ENCODE results near the gene TRIM63.

DNA sequence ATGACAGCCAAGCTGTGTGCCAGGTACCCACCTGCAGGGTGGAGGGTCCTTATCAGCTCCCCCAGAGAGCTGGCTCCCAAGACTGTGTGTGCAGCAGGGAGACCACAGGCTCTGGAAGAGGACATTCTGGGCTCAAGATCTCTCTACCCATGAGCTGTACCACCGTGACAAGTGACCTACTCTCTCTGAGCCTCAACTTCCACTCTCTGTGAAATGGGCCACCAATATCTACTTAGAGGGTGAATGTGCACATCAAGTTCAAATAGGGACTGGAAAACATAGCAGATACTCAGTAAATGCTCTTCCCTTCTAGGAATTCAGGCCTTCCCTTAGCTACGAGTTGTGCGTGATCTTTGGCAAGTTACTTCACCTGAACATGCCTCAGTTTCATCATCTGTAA lies 23.0 kb downstream of the TRIM63 start:
- TF ChIP-seq, protein P1, sequence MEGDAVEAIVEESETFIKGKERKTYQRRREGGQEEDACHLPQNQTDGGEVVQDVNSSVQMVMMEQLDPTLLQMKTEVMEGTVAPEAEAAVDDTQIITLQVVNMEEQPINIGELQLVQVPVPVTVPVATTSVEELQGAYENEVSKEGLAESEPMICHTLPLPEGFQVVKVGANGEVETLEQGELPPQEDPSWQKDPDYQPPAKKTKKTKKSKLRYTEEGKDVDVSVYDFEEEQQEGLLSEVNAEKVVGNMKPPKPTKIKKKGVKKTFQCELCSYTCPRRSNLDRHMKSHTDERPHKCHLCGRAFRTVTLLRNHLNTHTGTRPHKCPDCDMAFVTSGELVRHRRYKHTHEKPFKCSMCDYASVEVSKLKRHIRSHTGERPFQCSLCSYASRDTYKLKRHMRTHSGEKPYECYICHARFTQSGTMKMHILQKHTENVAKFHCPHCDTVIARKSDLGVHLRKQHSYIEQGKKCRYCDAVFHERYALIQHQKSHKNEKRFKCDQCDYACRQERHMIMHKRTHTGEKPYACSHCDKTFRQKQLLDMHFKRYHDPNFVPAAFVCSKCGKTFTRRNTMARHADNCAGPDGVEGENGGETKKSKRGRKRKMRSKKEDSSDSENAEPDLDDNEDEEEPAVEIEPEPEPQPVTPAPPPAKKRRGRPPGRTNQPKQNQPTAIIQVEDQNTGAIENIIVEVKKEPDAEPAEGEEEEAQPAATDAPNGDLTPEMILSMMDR (conservative IDR thresholded peaks at IDR 0.05; ENCODE audit: low read depth, low read length): no peak
- TF ChIP-seq EZH2 (IDR thresholded peaks at IDR 0.05; ENCODE audit: low read length, unreplicated experiment) (no peak), EZH2phosphoT487 (IDR thresholded peaks at IDR 0.05; ENCODE audit: borderline replicate concordance, low read length) (no peak)

Data from PC-3 (cell line).